H1 (cell line): ENCODE measurements around the gene ZNF407. TPM values are rescaled to one million over a fixed set of nuclear protein-coding genes. Genes with fewer than 3 reads are reported as not detected.

ENCODE experiments used
- BCL11A ChIP-seq, 2 experiments: IDR thresholded peaks; one replicate each; pipeline ENCODE4 v1.6.1; 2011; ENCODE audit warnings: low read depth in 2 of 2, low read length in 2 of 2, mild to moderate bottlenecking in 2 of 2
- CBX5 ChIP-seq: fragments of 300-800, 300-1000 bp; sonication (generic); IDR thresholded peaks from 2 replicates; pipeline ENCODE4 v1.7.1; 2016; ENCODE audit warnings: antibody characterized with exemption, low read length, low read depth
- NRF1 ChIP-seq: IDR thresholded peaks from 2 replicates; pipeline ENCODE4 v1.6.1; 2011; ENCODE audit warnings: mild to moderate bottlenecking, low read depth, low read length, improper control_type of control experiment
- RAD21 ChIP-seq, 2 experiments: IDR thresholded peaks in 1 of 2; conservative IDR thresholded peaks in 1 of 2; 2 replicates each; pipeline ENCODE4 v1.6.1; 2011; ENCODE audit warnings: low read depth in 2 of 2, low read length in 2 of 2, improper control_type of control experiment in 1 of 2, inconsistent platforms in 1 of 2, mild to moderate bottlenecking in 1 of 2, moderate library complexity in 1 of 2
- SUZ12 ChIP-seq: fragments of 200-600 bp; sonication (generic); IDR thresholded peaks from 2 replicates; pipeline ENCODE4 v1.6.1; 2012; ENCODE audit warnings: mild to moderate bottlenecking, inconsistent platforms, low read length, moderate library complexity, mixed read lengths
- TAF7 ChIP-seq: optimal IDR thresholded peaks from 2 replicates; pipeline ENCODE3; 2011; ENCODE audit warnings: low read depth, mild to moderate bottlenecking, inconsistent platforms, low read length, moderate library complexity, borderline replicate concordance
- TCF12 ChIP-seq: IDR thresholded peaks from 2 replicates; pipeline ENCODE4 v1.6.1; 2011; ENCODE audit warnings: low read depth, mild to moderate bottlenecking, low read length
- polyA plus RNA-seq, 7 experiments: library from polyadenylated mRNA; depleted of rRNA in 3 of 7; stranded (reverse) in 5 of 7; unstranded in 2 of 7; fragments of >200 nt in 5 of 7; fragments of 200-250 nt in 2 of 7; gene quantifications; 1 replicate in 5 of 7; 2 replicates in 1 of 7; 4 replicates in 1 of 7; pipeline versions ENCODE4 v1.2.1 to v1.2.3, GENCODE V29; 2011 to 2013; ENCODE audit warnings: missing spikeins in 2 of 7, mixed read lengths in 2 of 7
- total RNA-seq: library from RNA; stranded (reverse); fragmentation: NEBNext Ultra II Directional; extraction: Animal tissue kit (Norgen Biotek cat#: 25700); gene quantifications from 2 replicates; pipeline ENCODE4 v1.2.1, GENCODE V29; 2021

The ZNF407 gene
- total and polyA plus RNA-seq, 2 of the 8 experiments (the other 6 are each of a cell fraction or from before 2014, with no cell fraction given) = 1.5 to 6.8 TPM

DNA sequence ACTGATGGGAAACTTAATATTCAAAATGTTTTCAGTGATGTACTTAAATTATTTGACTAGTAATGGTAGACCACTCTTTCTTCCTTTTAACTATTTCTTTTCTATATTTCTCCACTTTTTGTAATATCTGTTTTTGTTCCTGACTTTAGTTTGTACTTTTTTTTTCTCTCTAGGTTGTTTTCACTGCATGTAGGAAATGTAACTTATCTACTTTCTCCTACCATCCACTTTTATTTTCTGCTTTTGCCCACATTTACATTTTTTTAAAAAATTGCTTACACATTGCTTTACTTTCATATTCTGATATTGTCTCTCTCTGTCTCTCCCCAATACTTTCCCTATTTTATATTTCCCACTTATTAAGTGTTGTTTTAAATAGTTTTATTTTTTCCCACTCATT lies 47.0 kb downstream of the ZNF407 start (continued):
- TF ChIP-seq BCL11A (IDR thresholded peaks at IDR 0.05; ENCODE audit: low read depth in 2 of 2, low read length in 2 of 2) (no peak), SUZ12 (no peak), NRF1 (no peak), RAD21 (IDR thresholded peaks at IDR 0.05 in 1 of 2, conservative IDR thresholded peaks at IDR 0.05 in 1 of 2; ENCODE audit: low read depth in 2 of 2, low read length in 2 of 2) (no peak), TAF7 (no peak), CBX5 (no peak), TCF12 (no peak)
